ENCODE data around the gene IKBKE. TPM values are rescaled to one million over a fixed set of nuclear protein-coding genes. Genes with fewer than 3 reads are reported as not detected.

IKBKE gene
- total and polyA plus RNA-seq, 2 of the 8 experiments (the other 6 are each of a cell fraction or from before 2014, with no cell fraction given) = 8.6 to 12.0 TPM

- Histone ChIP-seq H2AFZ (ENCODE audit: low read length) (no peak overlapping the region), H4K91ac (replicated peaks; ENCODE audit: insufficient read length, low read length) (no peak overlapping the region), H2AK5ac (ENCODE audit: low read depth, low read length) (no peak overlapping the region), H3K18ac (ENCODE audit: extremely low read depth, low read length) (no peak overlapping the region), H3K9ac (replicated peaks in 1 of 4; ENCODE audit: extremely low read depth in 1 of 4, low read depth in 3 of 4, low read length in 3 of 4) (no peak overlapping the region), H3K4ac (replicated peaks; ENCODE audit: insufficient read length, low read depth, low read length) (no peak overlapping the region), H3K4me2 (ENCODE audit: insufficient read depth in 1 of 2, low read depth in 2 of 2, low read length in 2 of 2) (no peak overlapping the region), H3K56ac (replicated peaks; ENCODE audit: insufficient read length, low read depth, low read length) (no peak overlapping the region), H3K4me3 (ENCODE audit: extremely low read depth in 1 of 4, insufficient read depth in 2 of 4, low read depth in 3 of 4, low read length in 4 of 4) (no peak overlapping the region), H3K27ac (ENCODE audit: low read depth, low read length) (no peak overlapping the region), H3K23me2 (ENCODE audit: low read depth, low read length) (peaks cover 3% of the 10 kb centered on the region; the same call in 1 of the 2 replicates), H2BK120ac (replicated peaks; ENCODE audit: low read depth, low read length) (no peak overlapping the region), H3K36me3 (ENCODE audit: control insufficient read depth in 2 of 4, insufficient read depth in 4 of 4, low read length in 3 of 4) (no peaks in the 10 kb centered on the region), H3K79me2 (ENCODE audit: control insufficient read depth in 1 of 2, insufficient read depth in 2 of 2, low read length in 2 of 2) (no peaks in the 10 kb centered on the region), H2BK20ac (ENCODE audit: low read length) (no peak overlapping the region), H3K9me3 (ENCODE audit: insufficient read depth in 2 of 2, low read depth in 1 of 2, low read length in 1 of 2) (no peaks in the 10 kb centered on the region), H3K27me3 (replicated peaks in 1 of 4; ENCODE audit: control insufficient read depth in 3 of 4, extremely low read depth in 1 of 4, insufficient read depth in 3 of 4, low read length in 3 of 4) (no peaks in the 10 kb centered on the region), H2BK5ac (ENCODE audit: low read depth, low read length) (no peak overlapping the region), H4K5ac (ENCODE audit: insufficient read length, low read depth, low read length) (no peak overlapping the region), H3K14ac (ENCODE audit: insufficient read length) (no peak overlapping the region), H3K4me1 (replicated peaks in 1 of 4; ENCODE audit: control insufficient read depth in 3 of 4, insufficient read depth in 4 of 4, low read length in 3 of 4) (no peaks in the 10 kb centered on the region), H3K79me1 (ENCODE audit: low read depth, low read length) (no peaks in the 10 kb centered on the region), H4K8ac (ENCODE audit: extremely low read depth, insufficient read depth, low read length) (no peak overlapping the region), H4K20me1 (replicated peaks in 1 of 2; ENCODE audit: control insufficient read depth in 1 of 2, insufficient read depth in 2 of 2, low read length in 2 of 2) (no peaks in the 10 kb centered on the region), H3K23ac (ENCODE audit: insufficient read length) (no peak overlapping the region), H2BK15ac (ENCODE audit: low read length) (no peak overlapping the region), H2BK12ac (ENCODE audit: low read depth, low read length) (no peak overlapping the region)
- WGBS, 2 experiments (ENCODE audit: extremely low coverage in 1 of 2, insufficient coverage in 1 of 2, insufficient read length in 1 of 2, insufficient replicate concordance in 2 of 2, low coverage in 1 of 2, low lambda C conversion rate in 2 of 2, missing lambda C conversion rate in 1 of 2) = 86% methylated on average over 6 of the region's 6 CpGs; no CpG with 5 or more reads in 1 of the 2 experiments
- DNase-seq (ENCODE audit: low read depth in 1 of 2, low spot score in 2 of 2) = no peak
- ChIA-PET POLR2A (ENCODE audit: partially characterized antibody) (interaction anchor here (0.6 to 1.2 kb wide), 3 partner anchors 14 to 105 kb away, joined by 3 read pairs; no protein-coding TSS in a partner anchor), CTCF (ENCODE audit: partially characterized antibody) (interaction anchor here (0.6 to 1.9 kb wide), 12 partner anchors 8 to 1084 kb away, joined by 3 to 6 read pairs (median 4); no protein-coding TSS in a partner anchor)
- TF ChIP-seq SP2 (IDR thresholded peaks at IDR 0.05; ENCODE audit: low read length) (no peak), RFX5 (IDR thresholded peaks at IDR 0.05; ENCODE audit: borderline replicate concordance, low read depth, low read length) (no peak), YY1 (IDR thresholded peaks at IDR 0.05; ENCODE audit: low read depth, low read length) (no peak), BCL11A (IDR thresholded peaks at IDR 0.05; ENCODE audit: low read depth in 2 of 2, low read length in 2 of 2) (no peak)
- no peak for FAIRE-seq
These were observed 56.0 kb downstream of the IKBKE start for GRCh38 chr1:206526064-206526911.

Data from H1 (cell line).